GM19240 (cell line): ENCODE measurements around the gene NEU1.
"Not testable (repeated sequence)": the region's sequence is repeated elsewhere in the genome, so short reads cannot be mapped to it uniquely, and the experiment has no call there.

ENCODE experiments used
- DNase-seq: peaks from one replicate; pipeline ENCODE4 v3.0.0; 2011; ENCODE audit warnings: low spot score; ENCODE audit not compliant: insufficient read length

Gene NEU1

GRCh38 chr6:31819871-31820299, 42.7 kb downstream of the NEU1 start:
- DNase-seq = no peak

GRCh38 chr6:31817929-31818511, 44.6 kb downstream of the NEU1 start:
- not testable (repeated sequence) for DNase-seq

- DNase-seq = not testable (repeated sequence)
These were observed 45.3 kb downstream of the NEU1 start for GRCh38 chr6:31817133-31817928.

GRCh38 chr6:31815025-31815838, 47.4 kb downstream of the NEU1 start, which contains the start of the genes HSPA1A and HSPA1L:
Gene HSPA1A, plus strand, starts transcription at chr6:31815543. Its CDS starts 214 bp downstream, at chr6:31815757.
Gene HSPA1L, minus strand, starts transcription at chr6:31815283. Its CDS starts 3,311 bp downstream, at chr6:31811972.
- no peak for DNase-seq

GRCh38 chr6:31814677-31815024, 48.0 kb downstream of the NEU1 start:
- DNase-seq = no peak

- no peak for DNase-seq
These were observed 49.2 kb downstream of the NEU1 start for GRCh38 chr6:31813465-31813849.

GRCh38 chr6:31811645-31812044, 51.0 kb downstream of the NEU1 start:
- no peak for DNase-seq

GRCh38 chr6:31808599-31808998, 54.0 kb downstream of the NEU1 start:
- not testable (repeated sequence) for DNase-seq
